GM23338 (cell line): ENCODE data around the gene WDR44. TPM values are rescaled to one million over a fixed set of nuclear protein-coding genes. Genes with fewer than 3 reads are reported as not detected.

Experiments
- ATAC-seq: fragments of 200-7000 bp; cut with Tn5 transposase; 3 replicates; pipeline ENCODE4 v1.9.1; 2020
- DNase-seq: peaks from one replicate; pipeline ENCODE4 v3.0.0-alpha.2; 2015; ENCODE audit warnings: low spot score
- H2AFZ ChIP-seq: fragments of 200-600 bp; sonication (generic); 2 replicates; pipeline ENCODE4 v1.8.0; 2016; ENCODE audit warnings: antibody characterized with exemption, mild to moderate bottlenecking, moderate library complexity
- H3F3A ChIP-seq: fragments of 200-600 bp; sonication (generic); replicated peaks from 2 replicates; pipeline ENCODE4 v1.8.0; 2017; ENCODE audit warnings: antibody characterized with exemption, mixed run types, low read depth
- H3K27ac ChIP-seq: fragments of 200-600 bp; sonication (generic); 2 replicates; pipeline ENCODE4 v1.6.1; 2016; ENCODE audit warnings: low read depth
- H3K27me3 ChIP-seq: fragments of 200-600 bp; sonication (generic); 2 replicates; pipeline ENCODE4 v1.8.0; 2016; ENCODE audit warnings: mild to moderate bottlenecking, mixed run types, moderate library complexity; ENCODE audit not compliant: insufficient read depth
- H3K36me3 ChIP-seq: fragments of 200-600 bp; sonication (generic); 2 replicates; pipeline ENCODE4 v1.8.0; 2016; ENCODE audit warnings: mild to moderate bottlenecking; ENCODE audit not compliant: insufficient read depth
- H3K4me1 ChIP-seq: fragments of 200-600 bp; sonication (generic); 2 replicates; pipeline ENCODE4 v1.8.0; 2016; ENCODE audit warnings: mild to moderate bottlenecking, moderate library complexity; ENCODE audit not compliant: insufficient read depth
- H3K4me2 ChIP-seq: fragments of 200-600 bp; sonication (generic); 2 replicates; pipeline ENCODE4 v1.7.1; 2017; ENCODE audit warnings: mixed run types
- H3K4me3 ChIP-seq: fragments of 200-600 bp; sonication (generic); 2 replicates; pipeline ENCODE4 v1.6.1; 2016; ENCODE audit warnings: mixed run types
- H3K79me2 ChIP-seq: fragments of 200-600 bp; sonication (generic); replicated peaks from 2 replicates; pipeline ENCODE4 v1.8.0; 2017; ENCODE audit warnings: mild to moderate bottlenecking; ENCODE audit not compliant: insufficient read depth
- H3K9me2 ChIP-seq: fragments of 200-600 bp; sonication (generic); 2 replicates; pipeline ENCODE4 v1.8.0; 2017; ENCODE audit not compliant: insufficient read depth
- H4K20me1 ChIP-seq: fragments of 200-600 bp; sonication (generic); replicated peaks from 2 replicates; pipeline ENCODE4 v1.8.0; 2017; ENCODE audit warnings: mild to moderate bottlenecking; ENCODE audit not compliant: insufficient read depth
- H3K27ac Mint-ChIP-seq: 2 replicates; pipeline ENCODE4 v1.8.0; 2020; ENCODE audit warnings: inconsistent platforms, mild to moderate bottlenecking, moderate library complexity, mixed read lengths
- H3K27me3 Mint-ChIP-seq: 3 replicates; pipeline ENCODE4 v1.8.0; 2022; ENCODE audit warnings: low read depth, mild to moderate bottlenecking, moderate library complexity, mixed read lengths, inconsistent platforms; ENCODE audit not compliant: insufficient read depth, poor library complexity
- H3K36me3 Mint-ChIP-seq: 3 replicates; pipeline ENCODE4 v1.8.0; 2021; ENCODE audit warnings: low read depth, mild to moderate bottlenecking, inconsistent platforms, moderate library complexity, mixed read lengths
- H3K4me1 Mint-ChIP-seq: 3 replicates; pipeline ENCODE4 v1.8.0; 2020; ENCODE audit warnings: mild to moderate bottlenecking, inconsistent platforms, mixed read lengths
- H3K4me3 Mint-ChIP-seq: 3 replicates; pipeline ENCODE4 v1.8.0; 2021; ENCODE audit warnings: moderate library complexity, mild to moderate bottlenecking, inconsistent platforms, mixed read lengths
- H3K9me3 Mint-ChIP-seq: 3 replicates; pipeline ENCODE4 v1.8.0; 2020; ENCODE audit warnings: moderate library complexity, mild to moderate bottlenecking, inconsistent platforms, mixed read lengths
- CREB1 ChIP-seq: fragments of 250-450 bp; sonication (Bioruptor Pico); IDR thresholded peaks from 2 replicates; pipeline ENCODE4 v1.5.0; 2020; ENCODE audit warnings: low read depth, mild to moderate bottlenecking, moderate library complexity
- CTCF ChIP-seq, 2 experiments: fragments of 200-600 bp in 1 of 2; sonication (generic) in 1 of 2; conservative IDR thresholded peaks; 2 replicates each; pipeline versions ENCODE4 v1.5.1 to v1.6.1; 2016 to 2017; ENCODE audit warnings: antibody characterized with exemption in 2 of 2, low read depth in 2 of 2, mild to moderate bottlenecking in 2 of 2, moderate library complexity in 1 of 2
- EZH2phosphoT487 ChIP-seq: fragments of 200-600 bp; sonication (generic); IDR thresholded peaks from one replicate; pipeline ENCODE4 v1.8.1; 2018; ENCODE audit warnings: antibody characterized with exemption; ENCODE audit not compliant: unreplicated experiment
- JUNB ChIP-seq: IDR thresholded peaks from one replicate; pipeline ENCODE4 v1.6.1; 2016; ENCODE audit warnings: antibody characterized with exemption; ENCODE audit not compliant: unreplicated experiment
- NANOG ChIP-seq: IDR thresholded peaks from 2 replicates; pipeline ENCODE4 v1.6.1; 2016; ENCODE audit warnings: antibody characterized with exemption, borderline replicate concordance
- REST ChIP-seq: IDR thresholded peaks from one replicate; pipeline ENCODE4 v1.6.1; 2018; ENCODE audit warnings: antibody characterized with exemption; ENCODE audit not compliant: unreplicated experiment
- ZNF114 ChIP-seq: fragments of 250-450 bp; sonication (Bioruptor Pico); IDR thresholded peaks from 2 replicates; pipeline ENCODE4 v1.5.0; 2020; ENCODE audit warnings: mild to moderate bottlenecking, moderate library complexity
- ZNF462 ChIP-seq: fragments of 250-450 bp; sonication (Bioruptor Pico); IDR thresholded peaks from 2 replicates; pipeline ENCODE4 v1.5.0; 2020; ENCODE audit warnings: mild to moderate bottlenecking, moderate library complexity
- polyA plus RNA-seq: library from polyadenylated mRNA; unstranded; fragments of >200 nt; fragmentation: Nextera tagmentation; extraction: Ambion mirVana; gene quantifications from 2 replicates; pipeline ENCODE4 v1.2.1, GENCODE V29; 2016
- total RNA-seq: library from RNA; depleted of rRNA; stranded (reverse); fragments of >200 nt; shearing (Covaris generic); gene quantifications from 2 replicates; pipeline ENCODE4 v1.2.3, GENCODE V29; 2014

WDR44 gene
- total and polyA plus RNA-seq, 2 experiments from 2014 or later: 17.5 to 21.0 TPM

- Mint-ChIP-seq H3K4me1 (no peaks in the 10 kb centered on the region; the same call in 2 of the 3 replicates), H3K9me3 (no peaks in the 10 kb centered on the region), H3K36me3 (no peaks in the 10 kb centered on the region), H3K27me3 (no peaks in the 10 kb centered on the region), H3K27ac (no peak overlapping the region), H3K4me3 (no peak overlapping the region)
- Histone ChIP-seq H3K27me3 (no peaks in the 10 kb centered on the region), H4K20me1 (no peaks in the 10 kb centered on the region), H3K4me3 (no peak overlapping the region), H3K27ac (no peak overlapping the region), H3K9me2 (no peaks in the 10 kb centered on the region), H2AFZ (no peak overlapping the region), H3K79me2 (no peaks in the 10 kb centered on the region), H3K4me1 (no peaks in the 10 kb centered on the region), H3K36me3 (no peaks in the 10 kb centered on the region), H3F3A (no peaks in the 10 kb centered on the region), H3K4me2 (no peak overlapping the region)
- TF ChIP-seq ZNF462 (no peak), CTCF (conservative IDR thresholded peaks at IDR 0.05; ENCODE audit: low read depth in 2 of 2) (peak; percentile 63 to 66)
- DNase-seq (peak; percentile 64), ATAC-seq (peak; percentile 69)
Observed at GRCh38 chrX:118459494-118459893, 113.6 kb downstream of the WDR44 start.

- H3K9me3 Mint-ChIP-seq: no peaks in the 10 kb centered on the region
- no peaks in the 10 kb centered on the region for H3K79me2 ChIP-seq
- H3K9me2 ChIP-seq: no peaks in the 10 kb centered on the region
- DNase-seq (no peak), ATAC-seq (no peak)
- H3K4me1 Mint-ChIP-seq: no peaks in the 10 kb centered on the region
- H2AFZ ChIP-seq: no peak overlapping the region
- no peaks in the 10 kb centered on the region for H4K20me1 ChIP-seq
- H3F3A ChIP-seq: no peaks in the 10 kb centered on the region
- no peaks in the 10 kb centered on the region for H3K4me1 ChIP-seq
- H3K27me3 Mint-ChIP-seq: no peaks in the 10 kb centered on the region
- H3K4me3 Mint-ChIP-seq: no peak overlapping the region
- H3K27ac Mint-ChIP-seq: no peak overlapping the region
- no peaks in the 10 kb centered on the region for H3K27me3 ChIP-seq
- H3K27ac ChIP-seq: no peak overlapping the region
- H3K36me3 Mint-ChIP-seq: no peaks in the 10 kb centered on the region
- no peak overlapping the region for H3K4me2 ChIP-seq
- no peaks in the 10 kb centered on the region for H3K36me3 ChIP-seq
- no peak overlapping the region for H3K4me3 ChIP-seq
- no peak for TF ChIP-seq CREB1
- no peak for TF ChIP-seq EZH2phosphoT487
- TF ChIP-seq NANOG: no peak
- TF ChIP-seq REST: no peak
- no peak for TF ChIP-seq JUNB
- TF ChIP-seq ZNF114 (CRISPR knock-in tag): no peak
Observed at GRCh38 chrX:118464501-118464900, 118.6 kb downstream of the WDR44 start.
